GM23338 (cell line): ENCODE results near the gene GDPD5. TPM values are rescaled to one million over a fixed set of nuclear protein-coding genes. Genes with fewer than 3 reads are reported as not detected.

Experiments
- ATAC-seq: fragments of 200-7000 bp; cut with Tn5 transposase; 3 replicates; pipeline ENCODE4 v1.9.1; 2020
- DNase-seq: peaks from one replicate; pipeline ENCODE4 v3.0.0-alpha.2; 2015; ENCODE audit warnings: low spot score
- H2AFZ ChIP-seq: fragments of 200-600 bp; sonication (generic); 2 replicates; pipeline ENCODE4 v1.8.0; 2016; ENCODE audit warnings: antibody characterized with exemption, mild to moderate bottlenecking, moderate library complexity
- H3F3A ChIP-seq: fragments of 200-600 bp; sonication (generic); replicated peaks from 2 replicates; pipeline ENCODE4 v1.8.0; 2017; ENCODE audit warnings: antibody characterized with exemption, mixed run types, low read depth
- H3K27ac ChIP-seq: fragments of 200-600 bp; sonication (generic); 2 replicates; pipeline ENCODE4 v1.6.1; 2016; ENCODE audit warnings: low read depth
- H3K27me3 ChIP-seq: fragments of 200-600 bp; sonication (generic); 2 replicates; pipeline ENCODE4 v1.8.0; 2016; ENCODE audit warnings: mild to moderate bottlenecking, mixed run types, moderate library complexity; ENCODE audit not compliant: insufficient read depth
- H3K36me3 ChIP-seq: fragments of 200-600 bp; sonication (generic); 2 replicates; pipeline ENCODE4 v1.8.0; 2016; ENCODE audit warnings: mild to moderate bottlenecking; ENCODE audit not compliant: insufficient read depth
- H3K4me1 ChIP-seq: fragments of 200-600 bp; sonication (generic); 2 replicates; pipeline ENCODE4 v1.8.0; 2016; ENCODE audit warnings: mild to moderate bottlenecking, moderate library complexity; ENCODE audit not compliant: insufficient read depth
- H3K4me2 ChIP-seq: fragments of 200-600 bp; sonication (generic); 2 replicates; pipeline ENCODE4 v1.7.1; 2017; ENCODE audit warnings: mixed run types
- H3K4me3 ChIP-seq: fragments of 200-600 bp; sonication (generic); 2 replicates; pipeline ENCODE4 v1.6.1; 2016; ENCODE audit warnings: mixed run types
- H3K79me2 ChIP-seq: fragments of 200-600 bp; sonication (generic); replicated peaks from 2 replicates; pipeline ENCODE4 v1.8.0; 2017; ENCODE audit warnings: mild to moderate bottlenecking; ENCODE audit not compliant: insufficient read depth
- H3K9me2 ChIP-seq: fragments of 200-600 bp; sonication (generic); 2 replicates; pipeline ENCODE4 v1.8.0; 2017; ENCODE audit not compliant: insufficient read depth
- H4K20me1 ChIP-seq: fragments of 200-600 bp; sonication (generic); replicated peaks from 2 replicates; pipeline ENCODE4 v1.8.0; 2017; ENCODE audit warnings: mild to moderate bottlenecking; ENCODE audit not compliant: insufficient read depth
- H3K27ac Mint-ChIP-seq: 2 replicates; pipeline ENCODE4 v1.8.0; 2020; ENCODE audit warnings: inconsistent platforms, mild to moderate bottlenecking, moderate library complexity, mixed read lengths
- H3K27me3 Mint-ChIP-seq: 3 replicates; pipeline ENCODE4 v1.8.0; 2022; ENCODE audit warnings: low read depth, mild to moderate bottlenecking, moderate library complexity, mixed read lengths, inconsistent platforms; ENCODE audit not compliant: insufficient read depth, poor library complexity
- H3K36me3 Mint-ChIP-seq: 3 replicates; pipeline ENCODE4 v1.8.0; 2021; ENCODE audit warnings: low read depth, mild to moderate bottlenecking, inconsistent platforms, moderate library complexity, mixed read lengths
- H3K4me1 Mint-ChIP-seq: 3 replicates; pipeline ENCODE4 v1.8.0; 2020; ENCODE audit warnings: mild to moderate bottlenecking, inconsistent platforms, mixed read lengths
- H3K4me3 Mint-ChIP-seq: 3 replicates; pipeline ENCODE4 v1.8.0; 2021; ENCODE audit warnings: moderate library complexity, mild to moderate bottlenecking, inconsistent platforms, mixed read lengths
- H3K9me3 Mint-ChIP-seq: 3 replicates; pipeline ENCODE4 v1.8.0; 2020; ENCODE audit warnings: moderate library complexity, mild to moderate bottlenecking, inconsistent platforms, mixed read lengths
- CREB1 ChIP-seq: fragments of 250-450 bp; sonication (Bioruptor Pico); IDR thresholded peaks from 2 replicates; pipeline ENCODE4 v1.5.0; 2020; ENCODE audit warnings: low read depth, mild to moderate bottlenecking, moderate library complexity
- EZH2 ChIP-seq: fragments of 200-600 bp; sonication (generic); IDR thresholded peaks from one replicate; pipeline ENCODE4 v1.8.0; 2017; ENCODE audit warnings: antibody characterized with exemption, mild to moderate bottlenecking, low read depth; ENCODE audit not compliant: unreplicated experiment
- JUNB ChIP-seq: IDR thresholded peaks from one replicate; pipeline ENCODE4 v1.6.1; 2016; ENCODE audit warnings: antibody characterized with exemption; ENCODE audit not compliant: unreplicated experiment
- NANOG ChIP-seq: IDR thresholded peaks from 2 replicates; pipeline ENCODE4 v1.6.1; 2016; ENCODE audit warnings: antibody characterized with exemption, borderline replicate concordance
- POLR2AphosphoS5 ChIP-seq: IDR thresholded peaks from 2 replicates; pipeline ENCODE4 v1.6.1; 2016; ENCODE audit warnings: antibody characterized with exemption, low read depth
- REST ChIP-seq: IDR thresholded peaks from one replicate; pipeline ENCODE4 v1.6.1; 2018; ENCODE audit warnings: antibody characterized with exemption; ENCODE audit not compliant: unreplicated experiment
- STAT1 ChIP-seq: IDR thresholded peaks from one replicate; pipeline ENCODE4 v1.6.1; 2016; ENCODE audit warnings: antibody characterized with exemption; ENCODE audit not compliant: unreplicated experiment
- ZNF114 ChIP-seq: fragments of 250-450 bp; sonication (Bioruptor Pico); IDR thresholded peaks from 2 replicates; pipeline ENCODE4 v1.5.0; 2020; ENCODE audit warnings: mild to moderate bottlenecking, moderate library complexity
- ZNF331 ChIP-seq: fragments of 250-450 bp; sonication (Bioruptor Pico); IDR thresholded peaks from 2 replicates; pipeline ENCODE4 v1.5.0; 2020; ENCODE audit warnings: low read depth, mild to moderate bottlenecking, moderate library complexity
- ZNF462 ChIP-seq: fragments of 250-450 bp; sonication (Bioruptor Pico); IDR thresholded peaks from 2 replicates; pipeline ENCODE4 v1.5.0; 2020; ENCODE audit warnings: mild to moderate bottlenecking, moderate library complexity
- polyA plus RNA-seq: library from polyadenylated mRNA; unstranded; fragments of >200 nt; fragmentation: Nextera tagmentation; extraction: Ambion mirVana; gene quantifications from 2 replicates; pipeline ENCODE4 v1.2.1, GENCODE V29; 2016
- total RNA-seq: library from RNA; depleted of rRNA; stranded (reverse); fragments of >200 nt; shearing (Covaris generic); gene quantifications from 2 replicates; pipeline ENCODE4 v1.2.3, GENCODE V29; 2014
- TF ChIP-seq, protein P1 (sequence below): IDR thresholded peaks from 2 replicates; pipeline ENCODE4 v1.6.1; 2016; ENCODE audit warnings: antibody characterized with exemption

Gene GDPD5
- total and polyA plus RNA-seq, 2 experiments from 2014 or later, result 1.6 to 4.9 TPM

GRCh38 chr11:75389925-75390324, 135.8 kb downstream of the GDPD5 start:
- H3K4me2 ChIP-seq, result no peak overlapping the region
- no peaks in the 10 kb centered on the region for H4K20me1 ChIP-seq
- no peaks in the 10 kb centered on the region for H3K36me3 ChIP-seq
- H3K4me3 ChIP-seq, result no peak overlapping the region
- H3K9me3 Mint-ChIP-seq, result no peaks in the 10 kb centered on the region
- no peak overlapping the region for H3K4me3 Mint-ChIP-seq
- H3K27me3 Mint-ChIP-seq, result peaks cover 3% of the 10 kb centered on the region
- no peaks in the 10 kb centered on the region for H3K79me2 ChIP-seq
- TF ChIP-seq REST (no peak), STAT1 (no peak), EZH2 (no peak), JUNB (no peak), ZNF114 (CRISPR knock-in tag) (no peak), CREB1 (CRISPR knock-in tag) (no peak), POLR2AphosphoS5 (no peak)
- H3K27ac ChIP-seq, result no peak overlapping the region
- no peaks in the 10 kb centered on the region for H3K9me2 ChIP-seq
- H3K4me1 ChIP-seq, result no peaks in the 10 kb centered on the region
- peaks cover 3% of the 10 kb centered on the region; the same call in 1 of the 3 replicates for H3K4me1 Mint-ChIP-seq
- no peaks in the 10 kb centered on the region for H3F3A ChIP-seq
- no peaks in the 10 kb centered on the region for H3K36me3 Mint-ChIP-seq
- ATAC-seq, result no peak
- no peak for DNase-seq
- no peaks in the 10 kb centered on the region for H3K27me3 ChIP-seq
- H2AFZ ChIP-seq, result no peak overlapping the region
- H3K27ac Mint-ChIP-seq, result no peak overlapping the region

DNA sequence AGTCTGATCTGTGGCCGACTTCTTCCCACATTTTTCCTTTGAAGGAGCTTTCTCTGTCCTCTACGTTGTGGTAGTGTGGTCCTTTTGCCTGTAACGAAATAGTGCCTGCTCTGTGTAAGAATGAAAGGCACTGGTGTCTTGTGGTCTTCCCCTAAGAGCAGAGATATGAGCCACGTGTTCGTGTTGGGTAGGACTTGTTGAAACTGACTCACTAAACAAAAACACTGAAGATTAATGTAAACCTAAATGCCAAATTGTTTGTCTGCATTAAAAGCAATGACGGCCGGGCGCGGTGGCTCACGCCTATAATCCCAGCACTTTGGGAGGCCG, 136.5 kb downstream of the GDPD5 start:
- ATAC-seq, result no peak
- DNase-seq, result no peak
- H3K36me3 ChIP-seq, result no peaks in the 10 kb centered on the region
- H4K20me1 ChIP-seq, result no peaks in the 10 kb centered on the region
- Mint-ChIP-seq H3K4me3 (no peak overlapping the region), H3K4me1 (peaks cover 8% of the 10 kb centered on the region; the same call in 2 of the 3 replicates), H3K9me3 (no peaks in the 10 kb centered on the region), H3K36me3 (no peaks in the 10 kb centered on the region), H3K27me3 (peaks cover 6% of the 10 kb centered on the region), H3K27ac (no peak overlapping the region)
- H3K79me2 ChIP-seq, result no peaks in the 10 kb centered on the region
- H3K27ac ChIP-seq, result peak overlapping the region; percentile 45; the same call in 1 of the 2 replicates
- no peak overlapping the region for H3K4me3 ChIP-seq
- peak overlapping the region; percentile 92 for H2AFZ ChIP-seq
- no peak overlapping the region for H3K4me2 ChIP-seq
- no peaks in the 10 kb centered on the region for H3K27me3 ChIP-seq
- no peaks in the 10 kb centered on the region for H3K4me1 ChIP-seq
- no peaks in the 10 kb centered on the region for H3K9me2 ChIP-seq
- H3F3A ChIP-seq, result no peaks in the 10 kb centered on the region
- TF ChIP-seq ZNF331 (no peak), CREB1 (CRISPR knock-in tag) (no peak), POLR2AphosphoS5 (no peak), ZNF462 (CRISPR knock-in tag) (no peak), STAT1 (no peak), EZH2 (no peak), NANOG (no peak)
- TF ChIP-seq, protein P1, sequence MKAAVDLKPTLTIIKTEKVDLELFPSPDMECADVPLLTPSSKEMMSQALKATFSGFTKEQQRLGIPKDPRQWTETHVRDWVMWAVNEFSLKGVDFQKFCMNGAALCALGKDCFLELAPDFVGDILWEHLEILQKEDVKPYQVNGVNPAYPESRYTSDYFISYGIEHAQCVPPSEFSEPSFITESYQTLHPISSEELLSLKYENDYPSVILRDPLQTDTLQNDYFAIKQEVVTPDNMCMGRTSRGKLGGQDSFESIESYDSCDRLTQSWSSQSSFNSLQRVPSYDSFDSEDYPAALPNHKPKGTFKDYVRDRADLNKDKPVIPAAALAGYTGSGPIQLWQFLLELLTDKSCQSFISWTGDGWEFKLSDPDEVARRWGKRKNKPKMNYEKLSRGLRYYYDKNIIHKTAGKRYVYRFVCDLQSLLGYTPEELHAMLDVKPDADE, result no peak
